GM20000 (cell line): ENCODE results near the gene NHSL2.

ENCODE experiments used
- DNase-seq: peaks from one replicate; pipeline ENCODE4 v3.0.0; 2012; ENCODE audit warnings: low spot score
- TF ChIP-seq, protein P1 (sequence below): IDR thresholded peaks from 2 replicates; pipeline ENCODE4 v1.5.1; 2012; ENCODE audit warnings: mild to moderate bottlenecking, control low read depth; ENCODE audit errors: extremely low read depth, missing control alignments

NHSL2 gene

DNA sequence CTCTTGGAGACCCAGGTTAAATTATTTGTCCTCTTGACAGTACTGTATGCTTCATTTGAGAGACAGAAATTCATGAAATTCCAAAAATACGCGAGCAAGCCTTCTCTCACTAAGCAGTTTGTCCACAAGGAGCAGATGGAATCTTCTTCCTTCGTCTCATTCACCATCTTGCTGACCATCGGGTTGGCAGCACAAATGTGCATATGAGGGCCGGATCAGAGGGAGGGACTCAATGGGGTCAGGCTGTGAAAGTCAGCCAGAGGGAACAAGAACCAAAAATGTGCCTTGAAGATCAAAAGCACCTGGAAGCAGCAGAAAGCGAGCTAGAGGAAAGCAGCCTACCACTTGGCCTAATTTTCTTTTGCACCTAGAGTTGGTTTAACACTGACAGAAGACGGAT is 16.4 kb downstream of the NHSL2 start:
- TF ChIP-seq, protein P1, sequence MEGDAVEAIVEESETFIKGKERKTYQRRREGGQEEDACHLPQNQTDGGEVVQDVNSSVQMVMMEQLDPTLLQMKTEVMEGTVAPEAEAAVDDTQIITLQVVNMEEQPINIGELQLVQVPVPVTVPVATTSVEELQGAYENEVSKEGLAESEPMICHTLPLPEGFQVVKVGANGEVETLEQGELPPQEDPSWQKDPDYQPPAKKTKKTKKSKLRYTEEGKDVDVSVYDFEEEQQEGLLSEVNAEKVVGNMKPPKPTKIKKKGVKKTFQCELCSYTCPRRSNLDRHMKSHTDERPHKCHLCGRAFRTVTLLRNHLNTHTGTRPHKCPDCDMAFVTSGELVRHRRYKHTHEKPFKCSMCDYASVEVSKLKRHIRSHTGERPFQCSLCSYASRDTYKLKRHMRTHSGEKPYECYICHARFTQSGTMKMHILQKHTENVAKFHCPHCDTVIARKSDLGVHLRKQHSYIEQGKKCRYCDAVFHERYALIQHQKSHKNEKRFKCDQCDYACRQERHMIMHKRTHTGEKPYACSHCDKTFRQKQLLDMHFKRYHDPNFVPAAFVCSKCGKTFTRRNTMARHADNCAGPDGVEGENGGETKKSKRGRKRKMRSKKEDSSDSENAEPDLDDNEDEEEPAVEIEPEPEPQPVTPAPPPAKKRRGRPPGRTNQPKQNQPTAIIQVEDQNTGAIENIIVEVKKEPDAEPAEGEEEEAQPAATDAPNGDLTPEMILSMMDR = no peak
- no peak for DNase-seq

DNA sequence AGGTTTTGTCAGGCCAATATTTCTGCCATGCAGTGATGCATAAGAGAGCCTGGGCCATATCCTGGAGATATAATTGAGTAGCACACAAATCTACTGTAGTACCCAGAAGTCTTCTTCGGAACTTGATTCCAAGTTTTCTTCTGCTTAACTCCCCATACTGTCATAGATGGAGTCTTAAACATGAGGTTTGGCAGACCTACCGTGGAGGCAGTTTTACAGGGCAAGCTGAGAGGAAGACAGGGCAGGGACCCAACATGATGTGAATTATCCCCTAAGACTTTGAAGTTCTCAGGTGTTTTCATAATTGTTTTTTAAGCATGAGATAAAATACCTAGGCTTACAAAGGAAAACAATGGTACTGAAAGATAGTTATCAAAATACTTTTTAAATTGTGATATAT is 18.2 kb downstream of the NHSL2 start:
- no peak for DNase-seq
- TF ChIP-seq, protein P1 = no peak

DNA sequence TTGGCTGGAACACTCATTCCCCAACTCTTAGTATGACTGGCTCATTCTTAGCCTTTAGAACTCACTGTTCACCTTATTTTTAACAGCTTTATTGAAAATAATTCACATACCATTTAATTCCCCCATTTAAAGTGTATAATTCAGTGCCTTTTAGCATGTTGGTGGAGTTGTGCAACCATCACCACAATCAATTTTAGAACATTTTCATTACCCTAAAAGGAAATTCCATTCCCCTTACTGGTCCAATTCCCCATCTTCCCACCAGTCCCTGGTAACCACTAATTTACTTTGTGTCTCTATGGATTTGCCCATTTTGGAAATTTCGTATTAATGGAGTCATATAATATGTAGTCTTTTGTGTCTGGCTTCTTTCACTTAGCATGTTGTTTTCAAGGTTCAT is 19.7 kb downstream of the NHSL2 start:
- DNase-seq = no peak
- TF ChIP-seq, protein P1 = no peak

DNA sequence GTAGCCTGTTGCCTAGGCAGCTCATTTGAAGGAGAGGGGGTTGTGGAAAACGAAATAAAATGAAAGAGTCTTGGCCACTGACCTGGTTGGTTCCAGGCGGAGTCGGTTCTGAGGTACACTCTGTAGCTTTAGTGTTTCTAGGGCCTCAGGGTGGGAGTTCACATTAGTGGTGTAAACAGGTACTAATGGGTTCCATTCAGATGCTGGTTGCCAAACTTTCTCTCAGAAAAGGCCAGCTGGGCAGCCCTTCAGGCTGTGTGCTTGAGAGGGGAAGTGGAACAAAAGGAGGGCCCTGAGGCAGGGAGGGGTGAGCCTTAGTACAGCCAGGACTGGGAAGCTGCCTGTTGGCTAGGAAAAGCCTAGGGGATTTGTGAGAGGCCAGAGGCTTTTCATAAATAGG is 24.8 kb downstream of the NHSL2 start:
- TF ChIP-seq, protein P1 = no peak
- no peak for DNase-seq

DNA sequence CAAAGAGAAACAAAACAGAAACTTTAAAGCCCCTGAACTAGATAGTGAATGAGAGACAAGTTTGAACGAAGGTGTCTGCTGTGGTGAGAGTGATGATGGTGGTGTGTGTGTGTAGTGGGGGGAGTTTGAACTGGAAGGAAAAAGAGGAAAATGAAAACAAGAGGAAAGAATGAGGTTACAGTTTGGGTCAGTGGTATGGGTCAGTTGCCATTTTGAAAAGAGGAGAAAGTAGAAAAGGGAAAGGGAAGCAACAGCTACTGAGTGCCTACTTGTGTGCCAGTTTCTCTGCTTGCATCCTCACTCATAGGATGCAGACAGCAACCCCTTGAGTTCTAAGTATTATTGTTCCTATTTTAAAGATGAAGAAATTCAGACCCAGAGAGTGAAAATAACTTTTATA is 26.0 kb downstream of the NHSL2 start:
- no peak for DNase-seq
- TF ChIP-seq, protein P1 = no peak

DNA sequence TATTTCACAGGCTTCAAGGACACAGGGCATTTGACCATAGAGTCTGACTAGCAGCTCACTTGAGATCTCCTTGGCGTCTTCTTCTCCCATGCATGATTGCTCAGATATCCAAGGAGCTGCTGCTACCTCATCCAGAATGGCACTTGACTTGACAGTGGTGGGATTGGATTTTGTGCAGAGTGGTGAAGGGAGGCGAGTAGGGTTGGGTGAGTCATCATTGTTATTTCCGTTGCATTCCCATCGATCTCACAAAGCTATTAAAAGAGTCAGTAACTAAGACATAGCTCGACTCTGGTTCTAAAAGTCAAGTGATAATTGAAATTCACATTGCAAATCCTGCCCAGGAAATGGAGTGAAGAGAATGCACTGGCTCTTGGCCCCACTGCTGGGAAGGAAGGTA is 27.7 kb downstream of the NHSL2 start:
- DNase-seq = no peak
- TF ChIP-seq, protein P1 = no peak

DNA sequence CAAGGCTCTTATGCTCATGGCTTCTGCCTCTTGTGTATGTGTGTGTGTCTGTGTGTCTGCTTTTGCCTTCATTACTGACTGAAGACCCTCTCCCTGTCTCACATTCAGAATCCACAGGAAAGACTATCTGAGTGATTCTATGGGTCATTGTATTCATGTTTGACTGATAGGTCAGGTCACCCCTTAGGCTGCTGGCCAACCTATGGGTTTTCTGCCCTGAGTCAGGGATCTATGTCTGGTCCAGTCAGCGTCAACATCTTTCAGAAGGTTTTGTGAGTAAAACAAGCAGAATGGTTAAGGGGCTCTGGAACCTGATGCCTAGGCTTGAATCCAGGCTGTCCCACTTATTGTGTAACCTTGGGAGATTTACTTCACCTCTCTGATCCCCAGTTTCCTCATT is 30.5 kb downstream of the NHSL2 start:
- no peak for DNase-seq
- TF ChIP-seq, protein P1 = no peak
